WI38 (cell line): Measurements from ENCODE around the gene WNT7A.

Experiments
- H3K4me3 ChIP-seq: 2 replicates; pipeline ENCODE4 v1.5.1; 2011; ENCODE audit warnings: low read depth, mild to moderate bottlenecking, control low read depth, low read length
- TF ChIP-seq, protein P1 (sequence below): IDR thresholded peaks from 2 replicates; pipeline ENCODE4 v1.5.1; 2012; ENCODE audit warnings: low read depth, mild to moderate bottlenecking, control low read depth, low read length

Gene WNT7A

DNA sequence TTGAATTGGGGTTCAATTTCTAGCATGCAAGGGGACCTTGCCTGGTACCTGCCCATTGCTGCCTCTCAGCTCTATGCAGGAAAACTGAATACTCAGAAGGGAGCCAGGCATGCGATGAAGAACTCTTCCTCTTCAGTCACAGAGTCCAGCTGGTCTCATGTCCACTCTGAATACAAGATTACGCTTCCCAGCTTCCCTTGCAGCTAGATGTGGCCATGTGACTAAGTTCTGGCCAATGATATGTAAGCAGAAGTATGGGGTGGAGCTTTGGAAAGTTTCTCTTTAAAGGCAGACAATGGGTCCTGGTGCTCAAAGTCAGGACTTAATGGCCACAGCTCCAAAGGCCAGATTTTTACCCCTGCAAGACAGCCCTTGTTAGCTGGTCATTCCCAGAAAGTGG, 9.0 kb downstream of the WNT7A start:
- TF ChIP-seq, protein P1, sequence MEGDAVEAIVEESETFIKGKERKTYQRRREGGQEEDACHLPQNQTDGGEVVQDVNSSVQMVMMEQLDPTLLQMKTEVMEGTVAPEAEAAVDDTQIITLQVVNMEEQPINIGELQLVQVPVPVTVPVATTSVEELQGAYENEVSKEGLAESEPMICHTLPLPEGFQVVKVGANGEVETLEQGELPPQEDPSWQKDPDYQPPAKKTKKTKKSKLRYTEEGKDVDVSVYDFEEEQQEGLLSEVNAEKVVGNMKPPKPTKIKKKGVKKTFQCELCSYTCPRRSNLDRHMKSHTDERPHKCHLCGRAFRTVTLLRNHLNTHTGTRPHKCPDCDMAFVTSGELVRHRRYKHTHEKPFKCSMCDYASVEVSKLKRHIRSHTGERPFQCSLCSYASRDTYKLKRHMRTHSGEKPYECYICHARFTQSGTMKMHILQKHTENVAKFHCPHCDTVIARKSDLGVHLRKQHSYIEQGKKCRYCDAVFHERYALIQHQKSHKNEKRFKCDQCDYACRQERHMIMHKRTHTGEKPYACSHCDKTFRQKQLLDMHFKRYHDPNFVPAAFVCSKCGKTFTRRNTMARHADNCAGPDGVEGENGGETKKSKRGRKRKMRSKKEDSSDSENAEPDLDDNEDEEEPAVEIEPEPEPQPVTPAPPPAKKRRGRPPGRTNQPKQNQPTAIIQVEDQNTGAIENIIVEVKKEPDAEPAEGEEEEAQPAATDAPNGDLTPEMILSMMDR = no peak
- H3K4me3 ChIP-seq = no peak overlapping the region

DNA sequence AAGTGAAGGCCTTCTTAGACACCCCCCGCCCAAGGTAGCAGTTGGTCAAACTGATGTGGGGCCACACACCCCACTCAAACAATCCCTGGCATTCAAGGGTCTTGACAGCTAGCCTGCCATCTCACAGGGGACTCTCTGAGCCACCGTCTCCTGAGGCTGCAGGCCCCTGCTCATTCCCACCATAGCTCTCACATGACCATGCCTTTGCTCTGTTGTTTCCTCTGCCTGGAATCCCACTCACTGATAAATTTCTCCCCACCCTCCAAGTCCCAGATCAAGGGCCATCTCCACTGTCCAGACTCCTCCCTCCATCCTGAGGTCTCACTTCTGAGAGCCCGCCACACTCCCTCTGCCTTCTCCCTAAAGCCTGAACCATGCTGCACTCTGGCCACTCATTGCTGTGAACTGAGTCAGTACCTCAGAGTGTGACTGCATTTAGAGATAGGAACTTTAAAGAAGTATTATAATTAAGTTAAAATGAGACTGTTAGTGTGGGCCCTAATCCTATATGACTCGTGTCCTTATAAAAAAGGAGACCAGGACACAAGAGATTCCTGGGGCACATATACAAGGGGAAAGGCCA, 10.0 kb downstream of the WNT7A start:
- no peak overlapping the region for H3K4me3 ChIP-seq
- TF ChIP-seq, protein P1 = no peak

DNA sequence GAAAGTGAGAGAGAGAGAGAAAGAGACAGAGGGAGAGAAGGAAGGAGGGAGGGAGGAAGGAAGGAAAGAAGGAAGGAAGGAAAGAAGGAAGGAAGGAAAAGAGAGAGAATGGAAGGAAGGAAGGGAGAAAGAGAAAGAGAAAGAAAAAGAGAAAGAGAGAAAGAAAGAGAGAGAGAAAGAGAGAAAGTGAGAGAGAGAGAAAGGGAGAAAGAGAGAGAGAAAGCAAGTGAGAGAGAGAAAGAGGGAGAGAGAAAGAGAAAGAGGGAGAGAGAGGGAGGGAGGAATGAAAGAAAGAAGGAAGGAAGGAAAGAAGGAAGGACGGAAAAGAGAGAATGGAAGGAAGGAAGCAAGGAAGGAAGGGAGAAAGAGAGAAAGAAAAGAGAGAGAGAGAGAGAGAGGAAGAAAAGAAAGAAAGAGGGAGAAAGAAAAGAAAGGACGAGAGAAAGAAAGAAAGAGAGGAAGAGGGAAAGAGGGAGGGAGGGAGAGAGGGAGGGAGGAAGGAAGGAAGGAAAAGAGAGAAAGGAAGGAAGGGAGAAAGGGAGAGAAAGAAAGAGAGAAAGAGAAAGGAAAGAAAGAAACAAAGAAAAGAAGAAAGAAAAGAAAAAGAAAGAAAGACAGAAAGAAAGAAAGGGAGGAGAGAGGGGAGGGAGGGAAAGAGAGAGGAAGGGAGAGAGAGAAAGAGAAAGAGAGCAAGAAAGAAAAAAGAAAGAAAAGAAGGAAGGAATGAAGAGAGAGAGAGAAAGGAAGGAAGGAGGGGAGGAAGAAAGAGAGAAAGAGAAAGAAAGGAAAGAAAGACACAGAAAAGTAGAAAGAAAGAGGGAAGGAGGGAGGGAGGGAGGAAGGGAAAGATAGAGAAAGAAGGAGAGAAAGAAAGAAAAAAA, 10.8 kb downstream of the WNT7A start:
- TF ChIP-seq, protein P1 = no peak

DNA sequence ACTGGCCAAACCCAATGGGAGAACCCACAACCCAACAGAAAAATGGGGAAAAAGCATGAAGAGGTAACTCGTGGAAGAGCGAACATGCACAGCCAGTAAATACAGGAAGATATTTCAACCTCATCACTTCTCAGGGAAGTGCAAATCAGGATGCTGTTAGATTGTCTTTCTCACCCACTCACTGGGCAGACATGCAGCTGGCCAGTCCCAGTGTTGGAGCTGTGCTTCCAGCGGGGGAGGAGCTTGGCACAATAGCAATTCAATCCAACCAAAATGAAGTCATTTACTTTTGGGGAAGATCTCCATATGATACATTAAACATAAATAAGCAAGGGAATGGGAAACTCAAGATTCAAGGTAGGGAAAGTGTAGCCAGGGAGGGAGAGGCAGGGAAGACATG, 12.1 kb downstream of the WNT7A start:
- no peak overlapping the region for H3K4me3 ChIP-seq
- TF ChIP-seq, protein P1 = no peak

More for the DNA sequence above, 10.8 kb downstream of the WNT7A start:
- no peak overlapping the region for H3K4me3 ChIP-seq

DNA sequence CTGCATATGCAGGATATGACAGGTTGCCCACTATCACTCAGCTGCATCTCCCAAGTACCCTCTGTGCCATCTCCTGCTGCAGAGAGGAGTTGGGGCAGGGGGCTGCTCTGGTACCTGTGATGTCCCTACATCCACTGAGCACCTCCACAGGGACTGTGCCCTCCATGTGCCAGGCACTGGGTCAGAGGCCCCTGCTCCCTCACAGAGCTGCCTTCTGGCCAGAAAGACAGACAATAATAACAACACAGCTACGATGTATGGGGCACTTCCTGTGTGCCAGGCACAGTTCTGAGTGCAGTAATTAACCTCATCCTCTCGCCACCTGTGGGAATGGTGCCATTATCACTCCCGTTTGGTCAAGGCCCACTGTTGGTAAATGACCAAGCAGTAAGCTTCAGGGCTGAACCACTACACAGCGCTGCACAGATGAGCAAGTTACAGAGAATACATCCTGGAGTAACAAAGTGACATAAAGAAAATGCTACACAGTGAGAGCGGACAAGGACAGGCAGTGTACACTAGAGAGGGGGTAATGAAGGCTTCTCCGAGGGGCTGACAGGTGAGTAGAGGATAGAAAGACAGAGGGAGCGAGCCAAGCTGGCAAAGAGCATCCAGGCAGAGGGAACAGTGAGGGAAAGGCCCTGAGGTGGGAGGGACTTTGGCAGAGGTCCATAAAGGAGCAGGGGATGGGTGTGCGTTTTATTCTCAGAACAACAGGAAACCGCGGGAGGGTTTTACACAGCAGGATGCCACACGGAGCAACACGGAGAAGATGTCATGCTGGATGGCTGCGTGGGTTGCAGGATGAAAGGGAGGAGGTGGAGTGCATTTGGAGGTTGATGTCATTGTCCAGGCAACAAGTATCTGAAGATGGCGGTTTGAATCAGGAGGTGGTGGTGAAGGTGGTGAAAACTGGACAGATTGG, 13.6 kb downstream of the WNT7A start:
- no peak overlapping the region for H3K4me3 ChIP-seq
- TF ChIP-seq, protein P1 = no peak

DNA sequence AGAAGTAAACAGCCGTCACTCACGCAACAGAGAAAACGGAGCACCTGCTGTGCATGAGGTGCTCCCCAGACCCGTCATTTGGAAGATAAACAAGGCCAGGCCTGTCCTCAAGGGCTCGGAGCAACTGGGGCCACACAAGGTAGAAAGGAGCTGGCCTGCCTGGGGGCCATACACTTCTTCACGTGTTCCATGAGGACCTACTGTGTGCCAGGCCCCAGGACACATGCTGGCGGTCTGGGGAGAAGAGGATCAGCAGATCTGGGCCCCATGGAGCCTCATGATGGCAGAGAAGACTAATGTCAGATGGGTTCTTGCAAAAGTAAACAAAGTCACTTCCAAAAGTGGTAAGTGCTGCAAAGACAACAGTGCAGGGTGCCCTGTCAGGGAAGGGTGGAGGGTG, 14.3 kb downstream of the WNT7A start:
- no peak overlapping the region for H3K4me3 ChIP-seq
- TF ChIP-seq, protein P1 = no peak
